Activated CD4-positive, alpha-beta T cell treated with anti-CD3 and anti-CD28 coated beads, Interleukin-2, amount 50 U/mL, for 24 hours (primary cell): ENCODE results near the gene SGCA.
A peak's percentile ranks its signal among the peaks of the same experiment; 100 is the strongest.

Source experiments
- DNase-seq, 2 donors: peaks; one replicate each; pipeline ENCODE4 v3.0.0-alpha.2; 2020; ENCODE audit warnings: low read depth in 1 of 2, low spot score in 1 of 2

Gene SGCA

GRCh38 chr17:50166518-50167181, 845 bp downstream of the SGCA start:
- no peak for DNase-seq

GRCh38 chr17:50167371-50167770, 1.6 kb downstream of the SGCA start:
- no peak for DNase-seq

- DNase-seq: no peak
These were observed 2.5 kb downstream of the SGCA start for GRCh38 chr17:50168319-50168718.

- DNase-seq: peak in 1 of 2 donors; percentile 44
These were observed 3.4 kb downstream of the SGCA start for GRCh38 chr17:50169121-50169764.

- no peak for DNase-seq
These were observed 4.2 kb downstream of the SGCA start for GRCh38 chr17:50169881-50170459.

GRCh38 chr17:50170662-50171370, 5.0 kb downstream of the SGCA start:
- DNase-seq: no peak

GRCh38 chr17:50171371-50172071, 5.7 kb downstream of the SGCA start:
- DNase-seq: no peak

GRCh38 chr17:50172130-50172529, 6.3 kb downstream of the SGCA start:
- DNase-seq: no peak

- DNase-seq: no peak
These were observed 7.1 kb downstream of the SGCA start for GRCh38 chr17:50172936-50173334.

- DNase-seq: no peak
These were observed 7.6 kb downstream of the SGCA start for GRCh38 chr17:50173335-50173941.

GRCh38 chr17:50174444-50174843, 8.6 kb downstream of the SGCA start:
- DNase-seq: no peak

- DNase-seq: no peak
These were observed 9.4 kb downstream of the SGCA start for GRCh38 chr17:50175035-50175807.

GRCh38 chr17:50176559-50177357, 11.0 kb downstream of the SGCA start:
- DNase-seq: no peak

- DNase-seq: no peak
These were observed 11.7 kb downstream of the SGCA start for GRCh38 chr17:50177476-50177875.

- peak in 1 of 2 donors; percentile 27 for DNase-seq
These were observed 12.4 kb downstream of the SGCA start for GRCh38 chr17:50177983-50178834.

- DNase-seq: no peak
These were observed 14.3 kb downstream of the SGCA start for GRCh38 chr17:50180111-50180510.

GRCh38 chr17:50180620-50181019, 14.8 kb downstream of the SGCA start:
- DNase-seq: no peak

GRCh38 chr17:50181144-50181543, 15.3 kb downstream of the SGCA start:
- DNase-seq: no peak
